H1 (cell line): ENCODE results near the gene ACLY. TPM values are rescaled to one million over a fixed set of nuclear protein-coding genes. Genes with fewer than 3 reads are reported as not detected.

Source experiments
- CTCF ChIA-PET: fragments of 300-600 bp; sonication (Branson Sonifier 250); formaldehyde crosslinking; loops from one replicate; lab custom pipeline; 2021; ENCODE audit not compliant: partially characterized antibody; lab: Charles Lee
- POLR2A ChIA-PET: fragments of 300-600 bp; sonication (Branson Sonifier 250); formaldehyde crosslinking; loops from one replicate; lab custom pipeline; 2021; ENCODE audit warnings: inconsistent platforms; ENCODE audit not compliant: partially characterized antibody; lab: Charles Lee
- DNase-seq, 2 experiments: peaks; one replicate each; pipeline versions ENCODE4 v3.0.0 to v3.0.0-alpha.2; 2010 to 2022; ENCODE audit warnings: low spot score in 2 of 2, low read depth in 1 of 2, mixed read lengths in 1 of 2
- FAIRE-seq: peaks from 2 replicates; lab custom pipeline; 2011; peaks lifted over from hg19 to GRCh38; lab: Jason Lieb, UNC
- H2AFZ ChIP-seq: 2 replicates; pipeline ENCODE4 v1.8.1; 2012; ENCODE audit warnings: low read length, inconsistent platforms
- H2AK5ac ChIP-seq: 2 replicates; pipeline ENCODE4 v1.6.1; 2013; ENCODE audit warnings: low read depth, low read length
- H2BK120ac ChIP-seq: replicated peaks from 2 replicates; pipeline ENCODE3; 2013; ENCODE audit warnings: low read depth, low read length, inconsistent platforms
- H2BK12ac ChIP-seq: 2 replicates; pipeline ENCODE4 v1.6.1; 2013; ENCODE audit warnings: low read depth, low read length
- H2BK15ac ChIP-seq: 2 replicates; pipeline ENCODE4 v1.6.1; 2013; ENCODE audit warnings: low read length
- H2BK20ac ChIP-seq: 2 replicates; pipeline ENCODE4 v1.6.1; 2013; ENCODE audit warnings: low read length
- H2BK5ac ChIP-seq: 2 replicates; pipeline ENCODE4 v1.6.1; 2013; ENCODE audit warnings: low read depth, low read length
- H3K14ac ChIP-seq: 2 replicates; pipeline ENCODE4 v1.6.1; 2013; ENCODE audit warnings: inconsistent platforms; ENCODE audit not compliant: insufficient read length
- H3K18ac ChIP-seq: 2 replicates; pipeline ENCODE4 v1.6.1; 2013; ENCODE audit warnings: low read length; ENCODE audit errors: extremely low read depth
- H3K23ac ChIP-seq: 2 replicates; pipeline ENCODE4 v1.6.1; 2013; ENCODE audit warnings: inconsistent platforms; ENCODE audit not compliant: insufficient read length
- H3K23me2 ChIP-seq: 2 replicates; pipeline ENCODE4 v1.6.1; 2013; ENCODE audit warnings: low read depth, low read length
- H3K27ac ChIP-seq: 2 replicates; pipeline ENCODE4 v1.6.1; 2011; ENCODE audit warnings: low read depth, low read length, inconsistent platforms
- H3K27me3 ChIP-seq, 4 experiments: replicated peaks in 1 of 4; 1 replicate in 1 of 4; 2 replicates in 3 of 4; pipeline versions ENCODE4 v1.6.1 to v1.8.1; 2011 to 2013; ENCODE audit warnings: low read length in 3 of 4, mild to moderate bottlenecking in 3 of 4, inconsistent platforms in 2 of 4, mixed read lengths in 2 of 4, moderate library complexity in 1 of 4; ENCODE audit not compliant: control insufficient read depth in 3 of 4, insufficient read depth in 3 of 4; ENCODE audit errors: extremely low read depth in 1 of 4
- H3K36me3 ChIP-seq, 4 experiments: 2 replicates each; pipeline versions ENCODE4 v1.6.1 to v1.8.1; 2011 to 2013; ENCODE audit warnings: mild to moderate bottlenecking in 4 of 4, low read length in 3 of 4, moderate library complexity in 2 of 4, control low read depth in 1 of 4, inconsistent platforms in 1 of 4; ENCODE audit not compliant: insufficient read depth in 4 of 4, control insufficient read depth in 2 of 4
- H3K4ac ChIP-seq: replicated peaks from 2 replicates; pipeline ENCODE3; 2013; ENCODE audit warnings: low read length, low read depth, mixed read lengths, inconsistent platforms; ENCODE audit not compliant: insufficient read length
- H3K4me1 ChIP-seq, 4 experiments: replicated peaks in 1 of 4; 1 replicate in 1 of 4; 2 replicates in 3 of 4; pipeline versions ENCODE4 v1.6.1 to v1.8.1; 2011 to 2013; ENCODE audit warnings: low read length in 3 of 4, inconsistent platforms in 2 of 4, mixed read lengths in 1 of 4; ENCODE audit not compliant: insufficient read depth in 4 of 4, control insufficient read depth in 3 of 4
- H3K4me2 ChIP-seq, 2 experiments: 2 replicates each; pipeline versions ENCODE4 v1.6.1 to v1.8.1; 2011 to 2013; ENCODE audit warnings: low read depth in 2 of 2, low read length in 2 of 2, control low read depth in 1 of 2, inconsistent platforms in 1 of 2, mild to moderate bottlenecking in 1 of 2; ENCODE audit not compliant: insufficient read depth in 1 of 2
- H3K4me3 ChIP-seq, 4 experiments: fragments of 200-600, 300-600 bp in 1 of 4; sonication (generic), shearing (Covaris generic), sonication (Bioruptor Twin) in 1 of 4; 2 replicates each; pipeline versions ENCODE4 v1.5.1 to v1.8.1; 2011 to 2016; ENCODE audit warnings: low read length in 4 of 4, low read depth in 3 of 4, control low read depth in 2 of 4, inconsistent platforms in 2 of 4, mild to moderate bottlenecking in 2 of 4, mixed read lengths in 1 of 4, moderate library complexity in 1 of 4; ENCODE audit not compliant: insufficient read depth in 2 of 4; ENCODE audit errors: extremely low read depth in 1 of 4
- H3K56ac ChIP-seq: replicated peaks from 2 replicates; pipeline ENCODE3; 2013; ENCODE audit warnings: low read depth, mild to moderate bottlenecking, mixed read lengths, low read length, inconsistent platforms; ENCODE audit not compliant: insufficient read length
- H3K79me1 ChIP-seq: 2 replicates; pipeline ENCODE4 v1.6.1; 2013; ENCODE audit warnings: low read depth, low read length, control low read depth
- H3K79me2 ChIP-seq, 2 experiments: 2 replicates each; pipeline versions ENCODE4 v1.6.1 to v1.8.1; 2012 to 2013; ENCODE audit warnings: low read length in 2 of 2, mild to moderate bottlenecking in 2 of 2, inconsistent platforms in 1 of 2; ENCODE audit not compliant: insufficient read depth in 2 of 2, control insufficient read depth in 1 of 2
- H3K9ac ChIP-seq, 4 experiments: replicated peaks in 1 of 4; 1 replicate in 1 of 4; 2 replicates in 3 of 4; pipeline versions ENCODE4 v1.6.1 to v1.8.1; 2011 to 2013; ENCODE audit warnings: low read depth in 3 of 4, low read length in 3 of 4, control low read depth in 2 of 4, mild to moderate bottlenecking in 2 of 4, moderate library complexity in 2 of 4, inconsistent platforms in 1 of 4; ENCODE audit errors: extremely low read depth in 1 of 4
- H3K9me3 ChIP-seq, 2 experiments: 2 replicates each; pipeline versions ENCODE4 v1.6.1 to v1.8.1; 2012 to 2013; ENCODE audit warnings: mild to moderate bottlenecking in 2 of 2, moderate library complexity in 2 of 2, control low read depth in 1 of 2, inconsistent platforms in 1 of 2, low read depth in 1 of 2, low read length in 1 of 2, mixed read lengths in 1 of 2; ENCODE audit not compliant: insufficient read depth in 2 of 2
- H4K20me1 ChIP-seq, 2 experiments: replicated peaks in 1 of 2; 2 replicates each; pipeline versions ENCODE3 to v1.8.1; 2011 to 2013; ENCODE audit warnings: inconsistent platforms in 2 of 2, low read length in 2 of 2, mild to moderate bottlenecking in 1 of 2; ENCODE audit not compliant: insufficient read depth in 2 of 2, control insufficient read depth in 1 of 2
- H4K5ac ChIP-seq: 2 replicates; pipeline ENCODE4 v1.6.1; 2013; ENCODE audit warnings: low read length, low read depth, mixed read lengths, inconsistent platforms; ENCODE audit not compliant: insufficient read length
- H4K8ac ChIP-seq: 2 replicates; pipeline ENCODE4 v1.8.0; 2013; ENCODE audit warnings: mild to moderate bottlenecking, moderate library complexity, low read length, inconsistent platforms; ENCODE audit not compliant: insufficient read depth; ENCODE audit errors: extremely low read depth
- H4K91ac ChIP-seq: replicated peaks from 2 replicates; pipeline ENCODE3; 2013; ENCODE audit warnings: low read length, mixed read lengths, inconsistent platforms; ENCODE audit not compliant: insufficient read length
- RFX5 ChIP-seq: IDR thresholded peaks from 2 replicates; pipeline ENCODE4 v1.6.1; 2011; ENCODE audit warnings: low read depth, low read length, improper control_type of control experiment, borderline replicate concordance
- TEAD4 ChIP-seq: IDR thresholded peaks from 2 replicates; pipeline ENCODE4 v1.6.1; 2012; ENCODE audit warnings: low read depth, low read length, inconsistent platforms, mixed read lengths
- WGBS, 2 experiments: shearing (Covaris generic) in 1 of 2; methylation state at CpG; one replicate each; pipeline versions ENCODE4 v1.1.6 to v1.1.7; 2013 to 2015; ENCODE audit warnings: low lambda C conversion rate in 2 of 2, mixed read lengths in 2 of 2, inconsistent platforms in 1 of 2, low coverage in 1 of 2, missing lambda C conversion rate in 1 of 2; ENCODE audit not compliant: insufficient replicate concordance in 2 of 2, insufficient coverage in 1 of 2, insufficient read length in 1 of 2; ENCODE audit errors: extremely low coverage in 1 of 2, missing lambda C conversion rate in 1 of 2; 5-methylcytosine and 5-hydroxymethylcytosine counted together
- polyA plus RNA-seq, 7 experiments: library from polyadenylated mRNA; depleted of rRNA in 3 of 7; stranded (reverse) in 5 of 7; unstranded in 2 of 7; fragments of >200 nt in 5 of 7; fragments of 200-250 nt in 2 of 7; gene quantifications; 1 replicate in 5 of 7; 2 replicates in 1 of 7; 4 replicates in 1 of 7; pipeline versions ENCODE4 v1.2.1 to v1.2.3, GENCODE V29; 2011 to 2013; ENCODE audit warnings: missing spikeins in 2 of 7, mixed read lengths in 2 of 7
- total RNA-seq: library from RNA; stranded (reverse); fragmentation: NEBNext Ultra II Directional; extraction: Animal tissue kit (Norgen Biotek cat#: 25700); gene quantifications from 2 replicates; pipeline ENCODE4 v1.2.1, GENCODE V29; 2021

ACLY gene
- total and polyA plus RNA-seq, 2 of the 8 experiments (the other 6 are each of a cell fraction or from before 2014, with no cell fraction given), result 167 to 393 TPM

DNA sequence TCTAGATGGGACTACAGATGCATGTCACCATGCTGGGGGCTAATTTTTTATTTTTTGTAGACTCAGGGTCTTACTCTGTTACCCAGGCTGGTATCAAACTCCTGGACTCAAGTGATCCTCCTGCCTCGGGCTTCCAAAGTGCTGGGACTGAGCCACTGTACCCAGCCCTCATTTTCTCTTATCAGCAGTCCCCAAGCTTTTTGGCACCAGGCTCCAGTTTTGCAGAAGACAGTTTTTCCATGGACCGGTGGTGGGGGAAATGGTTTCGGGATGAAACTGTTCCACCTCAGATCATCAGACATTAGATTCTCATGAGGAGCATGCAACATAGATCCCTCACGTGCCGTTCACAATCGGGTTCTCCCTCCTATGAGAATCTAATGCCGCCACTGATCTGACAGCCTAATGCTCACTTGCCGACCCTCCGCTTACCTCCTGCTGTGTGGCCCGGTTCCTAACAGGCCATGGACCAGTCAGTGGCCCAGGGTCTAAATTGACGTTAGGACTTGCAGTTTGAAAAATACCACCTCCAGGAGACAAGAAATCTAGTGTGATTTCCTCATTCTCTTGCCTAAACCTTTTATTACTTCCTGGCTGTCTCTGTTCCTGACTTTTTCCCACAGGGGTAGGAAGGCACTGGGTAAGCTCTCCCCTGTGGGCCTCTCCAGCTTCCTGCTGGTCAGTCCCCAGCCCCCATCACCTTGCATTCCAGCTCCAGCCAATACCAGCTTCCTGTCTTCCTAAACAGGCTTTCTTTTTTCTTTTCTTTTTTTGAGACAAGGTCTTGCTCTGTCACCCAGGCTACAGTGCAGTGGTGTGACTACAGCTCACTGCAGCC lies 38.5 kb upstream of the ACLY start:
- Histone ChIP-seq H3K79me1 (no peaks in the 10 kb centered on the region), H3K56ac (no peak overlapping the region), H2BK120ac (no peak overlapping the region), H3K4me3 (peak overlapping the region in 1 of 4 experiments; percentile 8; a peak in 2 of 8 replicates), H2BK12ac (0 out of 2 replicates have a peak overlapping the region, but pooled peaks have one; percentile 44), H3K4me2 (peak overlapping the region; percentile 35 to 59), H4K91ac (no peak overlapping the region), H3K79me2 (no peaks in the 10 kb centered on the region), H4K20me1 (no peaks in the 10 kb centered on the region), H3K18ac (no peak overlapping the region; the same call in 1 of the 2 replicates), H3K14ac (no peak overlapping the region), H3K23ac (no peak overlapping the region), H2AFZ (no peak overlapping the region), H2BK5ac (no peak overlapping the region; the same call in 1 of the 2 replicates), H3K23me2 (no peaks in the 10 kb centered on the region), H3K36me3 (no peaks in the 10 kb centered on the region), H2BK15ac (no peak overlapping the region), H2BK20ac (0 out of 2 replicates have a peak overlapping the region, but pooled peaks have one; percentile 48), H3K27ac (no peak overlapping the region), H3K27me3 (no peaks in the 10 kb centered on the region), H3K9me3 (no peaks in the 10 kb centered on the region), H3K4ac (no peak overlapping the region), H4K8ac (no peak overlapping the region; the same call in 1 of the 2 replicates), H3K4me1 (peaks cover 6 to 16% (median 11%) of the 10 kb centered on the region in 4 experiments), H4K5ac (no peak overlapping the region), H2AK5ac (0 out of 2 replicates have a peak overlapping the region, but pooled peaks have one; percentile 82), H3K9ac (no peak overlapping the region; a peak in 1 of 7 replicates)
- TF ChIP-seq TEAD4 (peak; percentile 25; the same call in 1 of the 2 replicates), RFX5 (no peak)
- DNase-seq, result no peak
- ChIA-PET POLR2A (interaction anchor here (0.6 to 9.7 kb wide), 8 partner anchors 10 to 223 kb away, joined by 3 to 67 read pairs (median 5); partner anchors contain the start of genes ACLY, CNP, DNAJC7 and HAP1), CTCF (interaction anchor here (0.7 to 11.6 kb wide), 11 partner anchors 11 to 160 kb away, joined by 3 to 205 read pairs (median 6); partner anchors contain the start of genes ACLY and ODAD4)
- WGBS, 2 experiments, result 82% methylated on average over 11 of the region's 11 CpGs; no CpG with 5 or more reads in 1 of the 2 experiments
- FAIRE-seq, result no peak
